ENCODE data around the gene VSX2. TPM values are rescaled to one million over a fixed set of nuclear protein-coding genes. Genes with fewer than 3 reads are reported as not detected.

The VSX2 gene
- total RNA-seq, 2 donors from 2014 or later: not detected

DNA sequence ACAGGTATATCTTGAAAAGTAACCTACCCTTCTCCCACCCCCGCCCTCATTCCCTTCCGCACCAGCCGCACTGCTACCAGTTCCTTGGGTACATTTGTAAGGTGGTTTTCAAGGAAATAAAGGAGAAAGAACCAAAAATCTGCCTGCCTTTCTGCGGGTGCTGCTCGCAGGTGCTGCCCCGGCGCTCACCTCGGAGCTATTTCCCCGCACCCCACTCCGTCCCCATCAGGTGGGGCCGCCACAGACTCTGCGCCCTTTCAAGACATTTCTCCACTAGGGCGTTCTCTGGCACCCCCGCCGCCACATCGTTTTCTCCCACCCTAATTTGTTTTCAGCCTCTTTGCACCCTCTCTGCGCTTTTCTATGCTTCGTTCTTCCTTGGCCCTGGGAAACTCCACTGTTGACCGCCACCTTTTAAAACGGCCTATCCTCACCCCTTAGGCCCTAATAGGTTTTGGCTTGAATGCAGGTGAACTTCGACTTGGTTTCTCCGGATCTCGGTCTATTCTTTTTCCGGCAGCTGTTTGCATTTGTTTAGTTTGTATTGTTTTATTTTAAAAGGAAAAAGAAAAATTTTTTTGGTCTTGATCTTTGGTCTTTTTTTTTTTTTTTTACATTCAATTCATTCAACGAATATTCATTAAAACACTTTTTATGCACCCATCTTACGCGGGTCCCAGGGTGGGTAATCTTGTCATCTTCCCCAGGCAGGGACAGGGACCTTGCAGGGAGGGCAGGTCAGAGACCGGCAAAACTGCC, 3.0 kb downstream of the VSX2 start:
- H3K4me3 ChIP-seq: no peak overlapping the region
- no peak overlapping the region for H3K27ac ChIP-seq
- ATAC-seq (no peak), DNase-seq (no peak)
- peaks cover 0 to 39% of the 10 kb centered on the region in 2 donors for H3K27me3 ChIP-seq
- no peaks in the 10 kb centered on the region for H3K9me3 ChIP-seq
- peaks cover 26% of the 10 kb centered on the region for H3K4me1 ChIP-seq
- H3K36me3 ChIP-seq (replicated peaks in 1 of 2; ENCODE audit: insufficient read depth in 1 of 2, low read depth in 2 of 2): no peaks in the 10 kb centered on the region
- intact Hi-C loops (cut with DNase I): no loop called here
- TF ChIP-seq POLR2A (IDR thresholded peaks at IDR 0.05) (no peak), CTCF (IDR thresholded peaks at IDR 0.05) (no peak)
- WGBS, 2 donors: 18 to 22% methylated on average over 26 to 28 of the region's 28 CpGs

GRCh38 chr14:74242780-74243042, 3.5 kb downstream of the VSX2 start:
- no peak overlapping the region for H3K4me3 ChIP-seq
- intact Hi-C loops (cut with DNase I): no loop called here
- peaks cover 0 to 34% of the 10 kb centered on the region in 2 donors for H3K27me3 ChIP-seq
- H3K9me3 ChIP-seq: no peaks in the 10 kb centered on the region
- no peak for ATAC-seq
- no peaks in the 10 kb centered on the region for H3K36me3 ChIP-seq (replicated peaks in 1 of 2; ENCODE audit: insufficient read depth in 1 of 2, low read depth in 2 of 2)
- TF ChIP-seq POLR2A (IDR thresholded peaks at IDR 0.05) (no peak), CTCF (IDR thresholded peaks at IDR 0.05) (no peak)
- no peak for DNase-seq
- WGBS, 2 donors: 41 to 52% methylated on average over 4 of the region's 4 CpGs
- H3K4me1 ChIP-seq: peaks cover 26% of the 10 kb centered on the region
- H3K27ac ChIP-seq: no peak overlapping the region

DNA sequence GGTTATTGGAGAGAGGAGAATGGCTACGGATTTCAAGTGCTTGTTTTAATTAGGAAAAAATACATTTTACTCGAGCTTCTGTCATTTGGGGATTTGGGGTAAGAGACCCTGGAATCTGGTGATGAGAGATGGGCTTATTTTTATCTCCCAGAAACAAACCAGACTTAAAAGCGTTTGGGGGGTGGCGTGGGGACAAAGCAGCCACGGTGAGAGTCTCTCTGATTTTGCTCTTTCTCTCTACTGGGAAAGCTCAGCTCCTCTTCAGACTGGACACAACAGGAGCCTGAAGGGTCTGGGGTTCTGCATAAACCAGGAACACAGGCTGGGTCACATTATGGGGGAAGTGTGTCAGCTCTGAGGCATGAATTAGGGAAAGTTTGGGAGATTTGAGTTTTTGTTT, 3.8 kb downstream of the VSX2 start:
- TF ChIP-seq CTCF (IDR thresholded peaks at IDR 0.05) (no peak), POLR2A (IDR thresholded peaks at IDR 0.05) (no peak)
- H3K27me3 ChIP-seq: peaks cover 0 to 31% of the 10 kb centered on the region in 2 donors
- intact Hi-C loops (cut with DNase I): no loop called here
- no peak for ATAC-seq
- H3K9me3 ChIP-seq: no peaks in the 10 kb centered on the region
- H3K36me3 ChIP-seq (replicated peaks in 1 of 2; ENCODE audit: insufficient read depth in 1 of 2, low read depth in 2 of 2): no peaks in the 10 kb centered on the region
- no peak for DNase-seq
- H3K27ac ChIP-seq: no peak overlapping the region
- H3K4me3 ChIP-seq: no peak overlapping the region
- H3K4me1 ChIP-seq: peaks cover 26% of the 10 kb centered on the region
- WGBS, 2 donors: 18 to 23% methylated on average over 5 of the region's 5 CpGs

GRCh38 chr14:74244115-74244514, 4.9 kb downstream of the VSX2 start:
- no peak for TF ChIP-seq CTCF (IDR thresholded peaks at IDR 0.05)
- no peak for TF ChIP-seq POLR2A (IDR thresholded peaks at IDR 0.05)
- H3K27ac ChIP-seq: no peak overlapping the region
- no peak overlapping the region for H3K4me3 ChIP-seq
- no peak for ATAC-seq
- WGBS, 2 donors: 19 to 27% methylated on average over 3 of the region's 3 CpGs
- no peak for DNase-seq
- intact Hi-C loops (cut with DNase I): no loop called here
- no peaks in the 10 kb centered on the region for H3K36me3 ChIP-seq (replicated peaks in 1 of 2; ENCODE audit: insufficient read depth in 1 of 2, low read depth in 2 of 2)
- peaks cover 26% of the 10 kb centered on the region for H3K4me1 ChIP-seq
- peaks cover 0 to 30% of the 10 kb centered on the region in 2 donors for H3K27me3 ChIP-seq
- H3K9me3 ChIP-seq: no peaks in the 10 kb centered on the region

- intact Hi-C loops (cut with DNase I): no loop called here
- ATAC-seq (no peak), DNase-seq (no peak)
- Histone ChIP-seq H3K4me3 (no peak overlapping the region), H3K27ac (no peak overlapping the region), H3K36me3 (replicated peaks in 1 of 2; ENCODE audit: insufficient read depth in 1 of 2, low read depth in 2 of 2) (no peaks in the 10 kb centered on the region), H3K4me1 (peaks cover 15% of the 10 kb centered on the region), H3K27me3 (peaks cover 0 to 18% of the 10 kb centered on the region in 2 donors), H3K9me3 (no peaks in the 10 kb centered on the region)
- WGBS, 2 donors: 52 to 61% methylated on average over 3 to 7 of the region's 7 CpGs
- TF ChIP-seq CTCF (IDR thresholded peaks at IDR 0.05) (no peak), POLR2A (IDR thresholded peaks at IDR 0.05) (no peak)
These were observed 6.0 kb downstream of the VSX2 start for GRCh38 chr14:74245292-74245691.

All from body of pancreas (tissue), 4 donors.